Smooth muscle cell (in vitro differentiated cells): ENCODE results near the gene IKZF1. TPM values are rescaled to one million over a fixed set of nuclear protein-coding genes. Genes with fewer than 3 reads are reported as not detected.

Source experiments
- DNase-seq: peaks from one replicate; lab custom pipeline; 2025; ENCODE audit not compliant: unreplicated experiment; lab: John Stamatoyannopoulos, UW
- H2AFZ ChIP-seq: fragments of 200-600 bp; sonication (generic); 2 replicates; pipeline ENCODE4 v1.6.0; 2016; ENCODE audit warnings: antibody characterized with exemption, low read depth, mild to moderate bottlenecking
- H3F3A ChIP-seq: fragments of 200-600 bp; sonication (generic); 2 replicates; pipeline ENCODE4 v1.6.0; 2017; ENCODE audit warnings: antibody characterized with exemption, low read depth
- H3K27ac ChIP-seq: fragments of 200-600 bp; sonication (generic); 2 replicates; pipeline ENCODE4 v1.5.1; 2016; ENCODE audit warnings: low read depth, mild to moderate bottlenecking
- H3K27me3 ChIP-seq: fragments of 200-600 bp; sonication (generic); 2 replicates; pipeline ENCODE4 v1.6.1; 2016; ENCODE audit warnings: low read depth, mild to moderate bottlenecking
- H3K36me3 ChIP-seq: fragments of 200-600 bp; sonication (generic); 2 replicates; pipeline ENCODE4 v1.5.1; 2016; ENCODE audit warnings: low read depth
- H3K4me1 ChIP-seq: fragments of 200-600 bp; sonication (generic); 2 replicates; pipeline ENCODE4 v1.5.1; 2016; ENCODE audit warnings: low read depth
- H3K4me2 ChIP-seq: fragments of 200-600 bp; sonication (generic); 2 replicates; pipeline ENCODE4 v1.6.0; 2016; ENCODE audit warnings: mild to moderate bottlenecking
- H3K4me3 ChIP-seq: fragments of 200-600 bp; sonication (generic); 2 replicates; pipeline ENCODE4 v1.5.1; 2016; ENCODE audit warnings: mild to moderate bottlenecking
- H3K79me2 ChIP-seq: fragments of 200-600 bp; sonication (generic); 2 replicates; pipeline ENCODE4 v1.6.0; 2016; ENCODE audit warnings: low read depth, mild to moderate bottlenecking
- H3K9ac ChIP-seq: fragments of 200-600 bp; sonication (generic); 2 replicates; pipeline ENCODE4 v1.6.0; 2016; ENCODE audit warnings: low read depth
- H3K9me3 ChIP-seq: fragments of 200-600 bp; sonication (generic); replicated peaks from 2 replicates; pipeline ENCODE4 v1.5.1; 2016; ENCODE audit warnings: low read depth
- H4K20me1 ChIP-seq: fragments of 200-600 bp; sonication (generic); 2 replicates; pipeline ENCODE4 v1.6.0; 2016; ENCODE audit warnings: low read depth
- CTCF ChIP-seq: fragments of 200-600 bp; sonication (generic); IDR thresholded peaks from 2 replicates; pipeline ENCODE4 v1.5.1; 2017; ENCODE audit warnings: borderline replicate concordance, mild to moderate bottlenecking, antibody characterized with exemption; ENCODE audit not compliant: insufficient read depth, poor library complexity, severe bottlenecking
- WGBS: methylation state at CpG from one replicate; pipeline ENCODE4 v1.1.7; 2016; ENCODE audit warnings: low lambda C conversion rate; 5-methylcytosine and 5-hydroxymethylcytosine counted together
- polyA plus RNA-seq: library from polyadenylated mRNA; unstranded; fragments of >200 nt; fragmentation: Nextera tagmentation; extraction: Ambion mirVana; gene quantifications from 2 replicates; pipeline ENCODE4 v1.2.1, GENCODE V29; 2016
- total RNA-seq: library from RNA; depleted of rRNA; stranded (reverse); fragments of >200 nt; gene quantifications from 2 replicates; pipeline ENCODE4 v1.2.3, GENCODE V29; 2014

Gene IKZF1
- total and polyA plus RNA-seq, 2 experiments from 2014 or later: not detected

GRCh38 chr7:50349963-50350944 is 45.7 kb downstream of the IKZF1 start:
- Histone ChIP-seq H3K36me3 (no peaks in the 10 kb centered on the region), H3K27ac (no peak overlapping the region), H4K20me1 (no peaks in the 10 kb centered on the region), H3K9me3 (no peaks in the 10 kb centered on the region), H3K79me2 (no peaks in the 10 kb centered on the region), H3K27me3 (peaks cover 7% of the 10 kb centered on the region), H3K4me3 (no peak overlapping the region), H3K4me2 (no peak overlapping the region), H3K9ac (no peak overlapping the region), H2AFZ (no peak overlapping the region), H3F3A (peaks cover 4% of the 10 kb centered on the region), H3K4me1 (no peaks in the 10 kb centered on the region)
- no peak for TF ChIP-seq CTCF
- no peak for DNase-seq
- 86% methylated on average over 18 of the region's 18 CpGs for WGBS

GRCh38 chr7:50351267-50351666 is 46.8 kb downstream of the IKZF1 start:
- H3K4me3 ChIP-seq: no peak overlapping the region
- H3K9me3 ChIP-seq: no peaks in the 10 kb centered on the region
- 92% methylated on average over 2 of the region's 2 CpGs for WGBS

GRCh38 chr7:50352282-50352681 is 47.8 kb downstream of the IKZF1 start:
- no peak for TF ChIP-seq CTCF
- no peaks in the 10 kb centered on the region for H4K20me1 ChIP-seq
- 85% methylated on average over 3 of the region's 3 CpGs for WGBS
- no peaks in the 10 kb centered on the region for H3K4me1 ChIP-seq
- H2AFZ ChIP-seq: no peak overlapping the region
- peaks cover under 1% of the 10 kb centered on the region for H3F3A ChIP-seq
- no peak overlapping the region for H3K27ac ChIP-seq
- no peak for DNase-seq
- H3K9me3 ChIP-seq: no peaks in the 10 kb centered on the region
- H3K27me3 ChIP-seq: peaks cover 7% of the 10 kb centered on the region
- no peaks in the 10 kb centered on the region for H3K36me3 ChIP-seq
- no peak overlapping the region for H3K4me2 ChIP-seq
- no peak overlapping the region for H3K9ac ChIP-seq
- no peak overlapping the region for H3K4me3 ChIP-seq
- H3K79me2 ChIP-seq: no peaks in the 10 kb centered on the region

More at GRCh38 chr7:50351267-50351666, 46.8 kb downstream of the IKZF1 start:
- Histone ChIP-seq H3K27ac (no peak overlapping the region), H2AFZ (no peak overlapping the region), H3F3A (peaks cover 4% of the 10 kb centered on the region), H3K9ac (no peak overlapping the region), H3K4me2 (no peak overlapping the region), H3K27me3 (peaks cover 7% of the 10 kb centered on the region), H3K79me2 (no peaks in the 10 kb centered on the region), H3K4me1 (no peaks in the 10 kb centered on the region), H3K36me3 (no peaks in the 10 kb centered on the region), H4K20me1 (no peaks in the 10 kb centered on the region)
- TF ChIP-seq CTCF: no peak
- no peak for DNase-seq
